ENCODE data around the gene TSPAN1. TPM values are rescaled to one million over a fixed set of nuclear protein-coding genes. Genes with fewer than 3 reads are reported as not detected.
A peak's percentile ranks its signal among the peaks of the same experiment; 100 is the strongest.

The TSPAN1 gene
- total and polyA plus RNA-seq, 12 donors: 0.39 to 44.6 (median 7.6) TPM

DNA sequence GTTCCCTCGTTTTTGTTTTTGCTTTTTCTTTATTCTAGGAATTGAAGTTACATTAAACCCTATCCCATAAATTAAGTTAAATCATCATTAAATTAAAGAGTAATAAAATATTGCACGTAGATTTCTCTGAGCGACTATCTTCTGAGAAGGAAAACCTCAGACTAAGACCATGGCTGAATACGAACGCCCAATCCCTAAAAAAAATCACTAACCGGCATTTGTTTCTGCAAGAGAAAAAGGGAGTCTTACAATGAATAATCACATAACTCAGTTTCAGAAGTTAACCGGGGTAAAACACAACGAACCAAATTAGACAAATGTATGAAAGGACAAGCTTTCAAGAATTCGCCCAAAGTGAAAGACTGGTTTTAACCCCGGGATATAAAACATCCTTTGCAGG, 43.8 kb upstream of the TSPAN1 start:
- Histone ChIP-seq H3K27me3 (no peaks in the 10 kb centered on the region), H3K4me1 (replicated peaks in 1 of 2) (peaks cover 24 to 49% of the 10 kb centered on the region in 2 donors), H3K9me3 (replicated peaks in 1 of 3) (no peaks in the 10 kb centered on the region), H3K36me3 (replicated peaks in 1 of 2) (no peaks in the 10 kb centered on the region), H3K27ac (peak overlapping the region in 2 of 5 donors; percentile 97 to 98), H3K4me3 (peak overlapping the region in 2 of 4 donors; percentile 69 to 75)
- intact Hi-C loops (cut with DNase I): loop anchor here in 1 of 2 donors (5.0 kb wide), 1 partner anchor 94 kb away; no protein-coding TSS in a partner anchor
- 0 to 5% (median 3%) methylated on average over 10 of the region's 10 CpGs for WGBS, 4 donors
- TF ChIP-seq, protein P1, sequence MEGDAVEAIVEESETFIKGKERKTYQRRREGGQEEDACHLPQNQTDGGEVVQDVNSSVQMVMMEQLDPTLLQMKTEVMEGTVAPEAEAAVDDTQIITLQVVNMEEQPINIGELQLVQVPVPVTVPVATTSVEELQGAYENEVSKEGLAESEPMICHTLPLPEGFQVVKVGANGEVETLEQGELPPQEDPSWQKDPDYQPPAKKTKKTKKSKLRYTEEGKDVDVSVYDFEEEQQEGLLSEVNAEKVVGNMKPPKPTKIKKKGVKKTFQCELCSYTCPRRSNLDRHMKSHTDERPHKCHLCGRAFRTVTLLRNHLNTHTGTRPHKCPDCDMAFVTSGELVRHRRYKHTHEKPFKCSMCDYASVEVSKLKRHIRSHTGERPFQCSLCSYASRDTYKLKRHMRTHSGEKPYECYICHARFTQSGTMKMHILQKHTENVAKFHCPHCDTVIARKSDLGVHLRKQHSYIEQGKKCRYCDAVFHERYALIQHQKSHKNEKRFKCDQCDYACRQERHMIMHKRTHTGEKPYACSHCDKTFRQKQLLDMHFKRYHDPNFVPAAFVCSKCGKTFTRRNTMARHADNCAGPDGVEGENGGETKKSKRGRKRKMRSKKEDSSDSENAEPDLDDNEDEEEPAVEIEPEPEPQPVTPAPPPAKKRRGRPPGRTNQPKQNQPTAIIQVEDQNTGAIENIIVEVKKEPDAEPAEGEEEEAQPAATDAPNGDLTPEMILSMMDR (IDR thresholded peaks at IDR 0.05): no peak
- no peak for TF ChIP-seq POLR2A (IDR thresholded peaks at IDR 0.05)
- DNase-seq: no peak

- Histone ChIP-seq H3K36me3 (replicated peaks in 1 of 2) (no peaks in the 10 kb centered on the region), H3K9me3 (replicated peaks in 1 of 3) (no peaks in the 10 kb centered on the region), H3K4me1 (replicated peaks in 1 of 2) (peaks cover 24 to 49% of the 10 kb centered on the region in 2 donors), H3K27ac (peak overlapping the region; percentile 95 to 98 (median 97)), H3K4me3 (peak overlapping the region in 3 of 4 donors; percentile 69 to 75 (median 69)), H3K27me3 (no peaks in the 10 kb centered on the region)
- DNase-seq: peak; percentile 25 to 74 (median 40)
- intact Hi-C loops (cut with DNase I): loop anchor here in 1 of 2 donors (5.0 kb wide), 1 partner anchor 95 kb away; no protein-coding TSS in a partner anchor
- 0 to 1% (median 1%) methylated on average over 37 to 38 of the region's 38 CpGs for WGBS, 4 donors
- TF ChIP-seq POLR2A (IDR thresholded peaks at IDR 0.05): no peak
- TF ChIP-seq, protein P1 (IDR thresholded peaks at IDR 0.05): no peak
Observed at GRCh38 chr1:46131712-46132528, 43.0 kb upstream of the TSPAN1 start.

- Histone ChIP-seq H3K4me1 (replicated peaks in 1 of 2) (peaks cover 24 to 49% of the 10 kb centered on the region in 2 donors), H3K27me3 (no peaks in the 10 kb centered on the region), H3K27ac (peak within 1 kb of the TSS; percentile 95 to 98 (median 97)), H3K36me3 (replicated peaks in 1 of 2) (no peaks in the 10 kb centered on the region), H3K9me3 (replicated peaks in 1 of 3) (no peaks in the 10 kb centered on the region), H3K4me3 (peak within 1 kb of the TSS in 3 of 4 donors; percentile 69 to 77 (median 75))
- intact Hi-C loops (cut with DNase I): loop anchor here in 1 of 2 donors (5.0 kb wide), 1 partner anchor 95 kb away; no protein-coding TSS in a partner anchor
- 0 to 1% (median 0%) methylated on average over 24 to 55 of the region's 55 CpGs for WGBS, 4 donors
- peak; percentile 98 to 99 (median 99) for DNase-seq
- TF ChIP-seq POLR2A (IDR thresholded peaks at IDR 0.05): peak; percentile 99 to 100
- TF ChIP-seq, protein P1 (IDR thresholded peaks at IDR 0.05): peak in 3 of 6 experiments; percentile 20 to 25 (median 22)
Observed at GRCh38 chr1:46132529-46133180, 42.2 kb upstream of the TSPAN1 start, which contains the start of gene PIK3R3. TSS of gene PIK3R3 (minus strand) at chr1:46132629. CDS start at chr1:46131952, 677 bp downstream.

DNA sequence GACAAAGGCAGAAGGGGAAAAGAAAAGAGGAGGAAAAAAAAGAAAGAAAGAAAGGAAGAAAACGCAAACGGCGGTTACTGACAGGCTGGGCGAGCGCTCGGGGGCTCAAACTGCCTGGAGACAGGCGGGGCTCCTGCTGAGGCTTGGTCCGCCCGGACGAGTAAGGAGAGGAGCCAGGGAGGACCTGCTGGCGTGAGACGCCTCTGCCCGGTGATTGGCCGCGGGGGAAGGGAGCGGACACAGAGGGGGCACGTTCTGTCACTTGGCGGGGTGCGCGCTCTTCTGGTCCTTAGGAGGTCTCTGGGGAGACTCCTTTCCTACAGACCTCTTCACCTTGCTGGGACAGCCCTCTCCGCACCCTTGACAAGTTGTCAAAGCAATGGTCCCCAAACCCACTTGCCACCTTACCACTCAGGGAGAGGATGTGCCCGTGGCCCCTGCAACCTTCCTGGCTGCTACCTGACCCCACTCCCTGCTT, 41.7 kb upstream of the TSPAN1 start:
- TF ChIP-seq, protein P1 (IDR thresholded peaks at IDR 0.05): no peak
- TF ChIP-seq POLR2A (IDR thresholded peaks at IDR 0.05): peak; percentile 41 to 75
- DNase-seq: peak in 2 of 7 donors; percentile 77 to 80
- no peaks in the 10 kb centered on the region for H3K9me3 ChIP-seq (replicated peaks in 1 of 3)
- whole genome bisulfite sequencing, 4 donors: 0 to 2% (median 1%) methylated on average over 19 to 22 of the region's 22 CpGs
- peak overlapping the region in 3 of 4 donors; percentile 0 to 77 (median 75) for H3K4me3 ChIP-seq
- no peaks in the 10 kb centered on the region for H3K27me3 ChIP-seq
- H3K27ac ChIP-seq: peak overlapping the region; percentile 95 to 98 (median 97)
- H3K4me1 ChIP-seq (replicated peaks in 1 of 2): peaks cover 24 to 43% of the 10 kb centered on the region in 2 donors
- intact Hi-C loops (cut with DNase I): loop anchor here in 1 of 2 donors (5.0 kb wide), 1 partner anchor 96 kb away; no protein-coding TSS in a partner anchor
- H3K36me3 ChIP-seq (replicated peaks in 1 of 2): no peaks in the 10 kb centered on the region

All from adrenal gland (tissue), 12 donors.